ENCODE data around the gene OR8G5. TPM values are rescaled to one million over a fixed set of nuclear protein-coding genes. Genes with fewer than 3 reads are reported as not detected.

OR8G5 gene, protein sequence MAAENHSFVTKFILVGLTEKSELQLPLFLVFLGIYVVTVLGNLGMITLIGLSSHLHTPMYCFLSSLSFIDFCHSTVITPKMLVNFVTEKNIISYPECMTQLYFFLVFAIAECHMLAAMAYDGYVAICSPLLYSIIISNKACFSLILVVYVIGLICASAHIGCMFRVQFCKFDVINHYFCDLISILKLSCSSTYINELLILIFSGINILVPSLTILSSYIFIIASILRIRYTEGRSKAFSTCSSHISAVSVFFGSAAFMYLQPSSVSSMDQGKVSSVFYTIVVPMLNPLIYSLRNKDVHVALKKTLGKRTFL
- not detected for total RNA-seq

DNA sequence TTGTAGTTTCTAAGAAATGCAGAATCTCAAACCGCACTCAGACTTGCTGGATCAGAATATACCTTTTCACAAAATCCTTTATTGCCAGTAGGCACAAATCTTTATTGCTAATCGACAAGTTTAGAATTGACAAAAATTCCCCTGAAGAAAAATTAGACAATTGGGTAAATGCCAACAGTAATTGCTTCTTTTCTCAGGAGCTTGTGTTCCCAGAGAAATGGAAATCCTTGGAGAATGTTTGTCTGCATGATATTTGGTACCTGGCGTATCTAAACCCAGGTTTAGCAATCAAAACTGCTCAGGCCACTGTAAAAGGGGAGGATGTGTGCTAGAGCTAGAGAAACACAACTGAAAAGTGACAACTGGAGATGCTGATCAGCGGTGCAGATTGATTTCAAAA, at the start of gene OR8G5:
Gene OR8G5 (plus strand): TSS at position 301 of the 400 bp plus-strand sequence. CDS start 8,556 bp downstream, outside the sequence.
- TF ChIP-seq, protein P1, sequence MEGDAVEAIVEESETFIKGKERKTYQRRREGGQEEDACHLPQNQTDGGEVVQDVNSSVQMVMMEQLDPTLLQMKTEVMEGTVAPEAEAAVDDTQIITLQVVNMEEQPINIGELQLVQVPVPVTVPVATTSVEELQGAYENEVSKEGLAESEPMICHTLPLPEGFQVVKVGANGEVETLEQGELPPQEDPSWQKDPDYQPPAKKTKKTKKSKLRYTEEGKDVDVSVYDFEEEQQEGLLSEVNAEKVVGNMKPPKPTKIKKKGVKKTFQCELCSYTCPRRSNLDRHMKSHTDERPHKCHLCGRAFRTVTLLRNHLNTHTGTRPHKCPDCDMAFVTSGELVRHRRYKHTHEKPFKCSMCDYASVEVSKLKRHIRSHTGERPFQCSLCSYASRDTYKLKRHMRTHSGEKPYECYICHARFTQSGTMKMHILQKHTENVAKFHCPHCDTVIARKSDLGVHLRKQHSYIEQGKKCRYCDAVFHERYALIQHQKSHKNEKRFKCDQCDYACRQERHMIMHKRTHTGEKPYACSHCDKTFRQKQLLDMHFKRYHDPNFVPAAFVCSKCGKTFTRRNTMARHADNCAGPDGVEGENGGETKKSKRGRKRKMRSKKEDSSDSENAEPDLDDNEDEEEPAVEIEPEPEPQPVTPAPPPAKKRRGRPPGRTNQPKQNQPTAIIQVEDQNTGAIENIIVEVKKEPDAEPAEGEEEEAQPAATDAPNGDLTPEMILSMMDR (IDR thresholded peaks at IDR 0.05), result no peak
- no peak for DNase-seq (ENCODE audit: low spot score)
- no peak for ATAC-seq (ENCODE audit: low FRiP score)

DNA sequence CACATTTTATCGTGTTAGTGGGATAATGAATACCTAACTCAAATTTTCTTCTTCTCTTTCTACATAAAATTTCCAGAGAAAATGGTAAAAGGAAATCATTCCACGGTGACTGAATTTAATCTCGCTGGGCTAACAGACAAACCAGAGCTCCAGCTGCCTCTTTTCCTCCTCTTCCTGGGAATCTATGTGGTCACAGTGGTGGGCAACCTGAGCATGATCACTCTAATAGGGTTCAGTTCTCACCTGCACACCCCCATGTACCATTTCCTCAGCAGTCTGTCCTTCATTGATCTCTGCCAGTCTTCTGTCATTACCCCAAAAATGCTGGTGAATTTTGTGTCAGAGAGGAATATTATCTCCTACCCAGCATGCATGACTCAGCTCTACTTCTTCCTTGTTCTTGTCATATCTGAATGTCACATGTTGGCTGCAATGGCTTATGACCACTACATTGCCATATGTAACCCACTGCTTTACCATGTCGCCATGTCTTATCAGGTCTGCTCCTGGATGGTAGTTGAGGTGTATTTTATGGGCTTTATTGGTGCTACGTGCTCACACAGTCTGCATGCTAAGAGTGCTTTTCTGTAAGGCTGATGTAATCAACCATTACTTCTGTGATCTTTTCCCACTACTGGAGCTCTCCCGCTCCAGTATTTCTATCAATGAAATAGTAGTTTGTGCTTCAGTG, 48.9 kb upstream of the OR8G5 start:
- DNase-seq (ENCODE audit: low spot score) (no peak), ATAC-seq (ENCODE audit: low FRiP score) (no peak)
- TF ChIP-seq, protein P1 (IDR thresholded peaks at IDR 0.05), result no peak

DNA sequence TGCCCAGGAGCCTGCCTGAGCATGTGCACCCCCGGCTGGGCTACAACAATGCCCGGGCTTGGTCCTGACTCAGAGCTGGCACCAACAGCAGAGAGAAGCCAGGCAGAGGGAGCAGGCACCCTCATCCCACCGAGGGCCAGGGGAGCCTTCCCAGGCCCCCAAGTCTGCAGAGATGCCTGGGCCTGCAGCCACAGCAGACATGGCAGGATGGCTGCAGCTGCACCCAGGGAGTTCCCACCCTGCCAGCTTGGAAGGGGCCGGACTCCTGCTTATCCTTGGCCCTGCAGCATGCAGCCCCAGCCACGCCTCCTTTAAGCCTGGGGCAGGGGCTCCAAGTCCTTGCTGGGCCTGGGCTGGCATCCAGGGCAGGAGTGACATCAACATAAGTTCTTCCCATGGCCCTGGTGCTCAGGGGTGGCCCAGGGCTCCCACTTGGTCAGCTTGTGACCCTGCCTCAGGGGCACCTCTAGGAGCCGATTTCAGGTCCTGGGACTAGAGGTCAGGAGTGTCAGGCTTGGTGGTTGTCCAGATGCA, 46.3 kb upstream of the OR8G5 start:
- ATAC-seq (ENCODE audit: low FRiP score) (no peak), DNase-seq (ENCODE audit: low spot score) (no peak)
- TF ChIP-seq, protein P1 (IDR thresholded peaks at IDR 0.05), result no peak

DNA sequence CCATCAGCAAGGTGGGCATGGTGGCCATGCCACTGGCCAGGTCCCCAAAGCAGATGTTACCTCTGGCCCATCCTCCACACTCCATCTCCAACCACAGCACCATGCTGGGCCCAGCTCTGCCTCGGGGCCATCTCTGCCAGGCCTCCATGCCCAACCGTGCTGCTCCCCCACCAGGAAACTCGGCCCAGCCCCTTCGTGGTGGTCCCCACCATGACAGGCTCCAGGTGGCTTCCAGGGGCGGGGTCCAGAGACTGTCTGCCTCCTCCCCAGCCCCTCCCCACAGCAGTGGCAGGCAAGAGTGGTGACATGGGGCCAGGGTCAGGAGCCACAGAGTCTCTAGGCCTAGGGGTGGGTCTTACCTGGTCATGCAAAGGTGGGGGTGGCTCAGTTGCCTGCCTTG, 45.8 kb upstream of the OR8G5 start:
- TF ChIP-seq, protein P1 (IDR thresholded peaks at IDR 0.05), result no peak
- DNase-seq (ENCODE audit: low spot score) (no peak), ATAC-seq (ENCODE audit: low FRiP score) (no peak)

DNA sequence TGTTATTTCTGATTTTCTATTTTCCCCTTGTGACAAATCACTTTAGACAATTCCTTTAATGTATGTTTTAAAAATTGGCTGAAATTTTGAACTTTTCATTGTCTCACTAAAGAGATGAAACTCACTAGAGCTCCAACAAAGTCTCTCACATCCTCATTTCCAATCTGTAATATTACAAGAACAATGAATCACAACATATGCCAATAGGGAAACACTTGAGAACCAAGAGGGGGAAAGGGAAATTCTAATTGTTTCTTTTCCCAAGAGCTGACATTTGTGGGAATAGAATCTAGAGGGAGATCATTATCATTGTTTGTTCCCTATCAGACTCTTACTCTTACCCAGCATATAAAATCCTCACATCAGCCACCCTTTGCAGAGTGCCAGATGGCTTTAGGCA, 44.9 kb upstream of the OR8G5 start:
- TF ChIP-seq, protein P1 (IDR thresholded peaks at IDR 0.05), result no peak
- no peak for DNase-seq (ENCODE audit: low spot score)
- ATAC-seq (ENCODE audit: low FRiP score), result no peak

DNA sequence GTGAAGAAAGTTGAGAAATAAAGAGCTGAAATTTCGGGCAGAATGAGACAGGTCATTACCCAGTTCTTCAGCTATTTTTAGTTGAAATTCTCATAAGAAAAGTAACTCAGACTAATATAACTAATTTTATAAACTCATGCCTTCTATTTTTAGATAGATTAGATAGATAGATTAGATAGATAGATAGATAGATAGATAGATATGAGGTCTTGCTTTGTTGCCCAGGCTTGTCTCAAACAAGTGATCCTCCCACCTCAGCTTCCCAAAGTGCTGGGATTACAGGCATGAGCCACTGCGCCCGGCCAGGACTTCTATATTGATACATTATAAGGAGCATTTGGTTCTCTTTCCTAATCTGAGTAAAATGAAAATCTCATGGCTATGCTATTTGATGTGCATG, 42.1 kb upstream of the OR8G5 start:
- TF ChIP-seq, protein P1 (IDR thresholded peaks at IDR 0.05), result no peak
- DNase-seq (ENCODE audit: low spot score) (no peak), ATAC-seq (ENCODE audit: low FRiP score) (no peak)

Measured in omental fat pad (tissue), 4 donors.